ENCODE results near the gene MAPK6.
A peak's percentile ranks its signal among the peaks of the same experiment; 100 is the strongest.
"Not testable (repeated sequence)": the region's sequence is repeated elsewhere in the genome, so short reads cannot be mapped to it uniquely, and the experiment has no call there.

The MAPK6 gene

DNA sequence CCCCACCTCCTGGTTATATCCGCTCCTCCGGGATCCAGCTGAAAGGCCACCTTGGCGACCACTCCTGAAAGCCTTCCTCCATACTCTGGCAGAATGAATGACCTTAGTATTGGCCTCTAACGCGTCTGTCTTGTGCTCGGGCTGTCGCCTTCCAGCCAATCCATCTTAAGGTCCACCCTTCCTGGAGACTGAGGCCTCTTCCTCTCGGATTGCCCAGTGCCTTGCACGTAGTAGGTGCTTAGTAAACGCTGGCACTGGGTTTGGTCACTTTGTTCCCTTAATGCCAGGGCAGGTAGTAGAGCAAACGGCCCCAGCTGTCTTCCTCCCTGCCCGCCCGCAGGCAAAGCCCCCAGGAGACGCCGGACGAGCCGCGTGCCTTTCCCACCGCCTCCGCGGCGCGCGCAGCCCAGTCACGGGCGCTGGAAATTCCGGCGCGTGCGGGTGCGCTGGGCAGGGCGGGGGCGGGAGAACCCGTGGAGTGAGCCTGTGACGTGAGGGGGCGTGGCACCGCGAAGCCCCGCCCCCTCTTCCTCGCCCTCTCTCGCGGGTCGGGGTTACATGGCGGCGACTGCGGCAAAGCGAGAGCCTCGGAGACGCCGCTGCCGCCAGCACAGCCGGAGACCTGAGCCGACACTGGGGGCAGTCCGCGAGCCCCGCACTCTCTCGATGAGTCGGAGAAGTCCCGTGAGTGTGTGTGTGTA, at the start of gene MAPK6:
Gene MAPK6 (plus strand): TSS at position 527 of the 701 bp plus-strand sequence. CDS start 27,242 bp downstream, outside the sequence.
- peak; percentile 58 for DNase-seq

DNA sequence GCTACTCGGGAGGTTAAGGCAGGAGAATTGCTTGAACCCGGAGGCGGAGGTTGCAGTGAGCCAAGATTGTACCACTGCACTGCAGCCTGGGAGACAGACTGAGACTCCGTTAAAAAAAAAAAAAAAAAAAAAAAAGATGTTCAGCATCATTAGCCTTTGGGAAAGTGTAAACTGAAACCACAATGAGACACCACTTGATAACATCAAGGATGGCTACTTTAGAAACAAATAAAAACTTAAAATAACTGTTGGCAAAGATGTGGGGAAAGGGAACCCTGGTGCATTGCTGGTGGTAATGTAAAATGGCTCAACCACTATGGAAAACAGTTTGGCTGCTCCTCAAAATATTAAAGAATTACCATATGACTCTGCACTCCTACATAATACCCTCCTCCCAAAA, 49.3 kb upstream of the MAPK6 start:
- DNase-seq, result no peak

- DNase-seq, result no peak
These were observed 48.7 kb upstream of the MAPK6 start for GRCh38 chr15:51970132-51970817.

DNA sequence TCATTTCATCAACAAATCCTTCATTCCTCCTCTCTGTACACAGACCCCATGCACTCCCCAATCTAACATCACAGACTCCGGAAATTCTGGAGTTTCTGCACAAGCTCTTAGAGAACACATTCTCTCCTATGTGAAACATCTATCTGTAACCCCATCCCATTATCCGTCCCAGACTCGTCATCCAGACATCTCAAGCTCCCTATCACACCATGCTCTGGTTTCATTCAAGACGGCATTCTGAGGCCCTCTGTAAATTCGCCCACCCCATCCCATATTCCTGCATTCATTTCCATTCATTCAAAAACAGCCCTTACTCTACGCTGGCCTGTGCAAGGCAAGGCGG, 48.0 kb upstream of the MAPK6 start:
- no peak for DNase-seq

DNA sequence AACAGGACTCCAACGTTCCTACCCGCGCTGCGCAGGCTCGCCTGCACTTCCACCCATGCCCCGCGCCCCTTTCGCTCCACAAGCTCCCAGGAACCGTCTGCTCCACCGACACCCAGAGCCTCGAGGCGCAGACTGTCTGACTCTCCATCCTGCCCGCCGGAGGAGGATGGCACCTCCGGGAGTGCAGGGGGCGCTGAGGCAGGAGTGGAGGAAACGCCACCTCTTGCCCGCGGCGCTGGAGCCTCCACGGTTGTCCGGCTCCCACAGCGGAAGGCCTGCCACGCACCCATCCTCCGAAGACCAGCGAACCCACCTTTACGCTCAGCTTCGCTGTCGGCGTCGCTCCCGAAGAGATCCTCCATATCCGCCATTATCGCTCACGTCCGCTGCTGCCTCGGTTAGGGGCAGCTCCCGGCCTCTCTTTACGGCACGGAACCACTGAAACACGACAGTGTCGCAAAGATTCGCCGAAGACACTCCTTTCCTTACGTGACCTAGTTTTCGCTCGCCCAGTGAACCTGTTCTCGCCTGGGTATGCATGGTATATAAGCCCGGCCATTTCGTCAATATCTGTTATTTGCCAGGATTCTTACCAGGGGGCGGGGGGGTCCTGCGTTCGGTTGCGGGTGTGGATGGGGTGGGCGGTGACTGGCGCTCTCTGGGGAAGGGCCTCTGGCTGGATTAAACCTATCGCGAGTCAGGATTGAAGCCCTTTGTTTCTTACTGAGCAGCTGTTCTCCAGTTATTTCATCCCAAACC, 47.5 kb upstream of the MAPK6 start, which contains the start of gene LEO1:
Gene LEO1 (minus strand): TSS at position 404 of the 759 bp plus-strand sequence. CDS start 33 bp downstream, at position 371.
- DNase-seq, result peak; percentile 96

GRCh38 chr15:51973220-51973619, 45.8 kb upstream of the MAPK6 start:
- no peak for DNase-seq

DNA sequence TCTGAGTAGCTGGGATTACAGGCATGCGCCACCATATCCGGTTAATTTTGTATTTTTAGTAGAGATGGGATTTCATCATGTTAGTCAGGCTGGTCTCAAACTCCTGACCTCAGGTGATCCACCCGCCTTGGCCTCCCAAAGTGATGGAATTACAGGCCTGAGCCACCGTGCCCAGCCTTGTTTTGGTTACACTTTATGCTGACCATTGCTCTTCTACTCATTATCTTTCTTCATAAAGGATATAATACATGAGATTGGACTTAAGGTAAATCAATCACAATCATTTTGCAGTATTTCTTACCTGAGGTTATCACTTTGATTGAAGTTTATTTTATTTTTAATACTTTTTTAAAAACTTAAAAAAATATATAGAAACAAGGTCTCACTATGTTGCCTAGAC, 45.2 kb upstream of the MAPK6 start:
- no peak for DNase-seq

GRCh38 chr15:51982013-51982769, 36.8 kb upstream of the MAPK6 start:
- peak; percentile 3 for DNase-seq

- no peak for DNase-seq
These were observed 36.3 kb upstream of the MAPK6 start for GRCh38 chr15:51982770-51983103.

GRCh38 chr15:51991141-51991540, 27.9 kb upstream of the MAPK6 start:
- no peak for DNase-seq

- no peak for DNase-seq
These were observed 26.1 kb upstream of the MAPK6 start for GRCh38 chr15:51992953-51993352.

DNA sequence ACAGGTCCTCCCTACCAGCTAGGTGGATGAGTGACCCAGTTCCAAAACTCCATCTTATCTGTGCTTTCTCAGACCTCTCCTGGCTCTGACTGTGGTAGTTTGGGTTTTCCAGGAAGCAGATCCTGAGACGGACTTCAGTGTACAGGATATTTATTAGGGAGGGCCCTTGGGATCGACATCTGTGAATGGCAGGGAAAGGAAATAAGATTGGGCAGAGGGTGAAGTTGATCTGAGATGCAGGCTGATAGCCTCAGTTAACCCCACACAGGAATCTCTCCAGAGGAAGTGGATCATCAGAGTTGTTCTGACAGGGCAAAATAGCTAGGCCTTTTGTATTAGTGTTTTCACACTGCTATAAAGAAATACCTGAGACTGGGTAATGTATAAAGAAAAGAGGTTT, 16.7 kb upstream of the MAPK6 start:
- DNase-seq, result no peak

- not testable (repeated sequence) for DNase-seq
These were observed 15.9 kb upstream of the MAPK6 start for GRCh38 chr15:52003089-52003488.

- DNase-seq, result no peak
These were observed 15.3 kb upstream of the MAPK6 start for GRCh38 chr15:52003710-52004109.

GRCh38 chr15:52004806-52005205, 14.2 kb upstream of the MAPK6 start:
- no peak for DNase-seq

GRCh38 chr15:52005748-52006701, 13.0 kb upstream of the MAPK6 start:
- DNase-seq, result no peak

DNA sequence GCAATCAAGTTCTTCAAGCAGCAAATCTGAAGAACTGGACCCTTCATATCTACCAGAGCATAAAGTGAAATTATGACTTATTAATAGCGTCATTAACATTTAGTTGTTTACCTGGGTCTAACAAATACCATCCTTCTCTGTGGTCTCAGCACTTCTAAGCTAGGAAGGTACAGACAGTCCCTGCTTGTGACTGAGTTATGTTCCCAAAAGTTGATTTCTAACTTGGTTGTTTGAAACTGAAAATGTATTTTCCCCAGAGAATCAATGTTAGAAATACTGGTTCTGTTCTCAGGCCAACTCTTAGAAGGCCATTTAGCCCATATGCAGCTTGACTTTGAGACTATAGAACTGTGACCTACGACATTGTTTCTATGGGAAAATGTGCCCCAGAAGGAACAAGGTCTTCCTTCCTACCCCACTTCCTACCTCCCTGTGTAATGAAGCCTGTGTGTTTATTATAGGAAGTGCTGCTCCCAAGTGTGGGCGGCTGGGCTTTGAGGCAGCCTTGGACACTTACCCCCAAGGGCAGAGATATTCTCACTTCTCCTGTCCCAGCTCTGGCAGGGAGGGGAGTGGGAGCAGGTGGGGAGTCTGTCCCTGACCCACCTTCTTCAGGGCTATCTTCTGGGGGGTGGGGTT, 12.2 kb upstream of the MAPK6 start:
- no peak for DNase-seq

GRCh38 chr15:52008359-52008697, 10.7 kb upstream of the MAPK6 start:
- DNase-seq, result no peak

DNA sequence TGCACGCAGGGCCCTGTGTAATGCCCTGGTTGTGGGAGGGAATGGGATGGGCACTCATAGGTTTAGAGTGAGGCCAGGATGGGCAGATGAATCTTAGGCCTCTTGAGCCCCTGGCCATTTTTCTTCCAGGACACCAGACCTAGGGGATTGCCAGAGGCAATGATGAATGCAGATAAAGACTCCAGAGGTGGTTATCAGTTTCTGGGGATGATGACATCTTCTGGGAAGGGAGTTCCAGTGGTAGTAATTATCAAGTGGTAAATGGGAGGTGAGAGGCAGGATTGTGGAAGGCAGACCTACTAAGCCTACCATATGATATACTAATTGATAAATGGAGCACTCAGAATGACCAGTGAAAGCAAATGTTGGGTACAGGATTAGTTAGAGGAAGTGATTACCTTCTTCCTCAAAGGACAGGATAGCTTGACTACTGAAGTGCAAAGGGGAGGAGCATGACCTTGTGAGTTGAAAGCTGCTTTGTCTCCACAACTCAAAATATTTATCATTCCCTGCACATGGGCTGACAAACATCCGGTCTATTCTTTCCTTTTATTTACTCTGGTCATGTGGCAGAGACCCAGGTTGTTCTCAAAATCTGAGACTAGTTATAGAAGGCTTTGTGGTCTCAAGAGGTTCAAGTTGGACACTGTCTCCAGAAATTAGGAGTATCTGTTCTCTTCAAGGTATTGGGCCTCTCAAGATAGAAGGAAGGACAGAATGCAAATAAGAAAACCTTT, 10.2 kb upstream of the MAPK6 start:
- DNase-seq, result peak; percentile 69

DNA sequence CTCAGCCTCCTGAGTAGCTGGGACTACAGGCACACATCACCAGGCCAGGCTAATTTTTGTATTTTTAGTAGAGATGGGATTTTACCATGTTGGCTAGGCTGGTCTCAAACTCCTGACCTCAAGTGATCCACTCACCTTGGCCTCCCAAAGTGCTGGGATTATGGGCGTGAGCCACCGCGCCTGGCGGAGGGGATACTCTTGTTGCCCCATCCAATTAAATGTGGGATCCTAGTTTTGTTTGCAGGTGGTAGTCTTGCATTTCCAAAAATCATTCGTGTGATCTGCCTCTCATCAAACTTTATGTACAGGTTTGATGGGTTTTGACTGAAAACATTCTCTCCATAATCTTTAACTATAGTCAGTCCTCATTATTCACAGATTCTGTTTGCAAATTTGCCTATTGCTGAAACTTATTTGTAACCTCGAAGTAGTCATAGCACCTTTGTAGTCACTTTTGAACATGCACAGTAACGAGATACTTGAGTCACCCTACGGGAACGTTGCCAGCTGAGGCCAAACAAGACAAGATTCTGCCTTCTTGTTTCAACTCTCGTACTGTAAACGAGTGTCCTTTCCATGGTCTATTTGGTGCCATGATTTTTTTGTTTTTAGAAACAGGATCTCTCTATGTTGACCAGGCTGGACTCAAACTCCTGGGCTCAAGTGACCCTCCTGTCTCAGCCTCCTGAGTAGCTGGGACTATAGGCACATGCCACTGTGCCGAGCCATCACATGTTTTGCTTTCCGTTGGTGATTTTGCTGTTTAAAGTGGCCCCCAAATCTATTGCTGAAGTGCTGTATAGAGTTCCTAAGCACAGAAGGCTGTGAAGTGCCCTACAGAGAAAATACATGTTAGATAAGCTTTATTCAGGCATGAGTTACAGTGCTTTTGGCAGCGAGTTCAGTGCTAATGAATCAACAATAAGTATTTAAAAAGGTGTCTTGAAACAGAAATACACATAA, 8.1 kb upstream of the MAPK6 start:
- no peak for DNase-seq
